ENCODE measurements around the gene ZWILCH.

Gene ZWILCH

DNA sequence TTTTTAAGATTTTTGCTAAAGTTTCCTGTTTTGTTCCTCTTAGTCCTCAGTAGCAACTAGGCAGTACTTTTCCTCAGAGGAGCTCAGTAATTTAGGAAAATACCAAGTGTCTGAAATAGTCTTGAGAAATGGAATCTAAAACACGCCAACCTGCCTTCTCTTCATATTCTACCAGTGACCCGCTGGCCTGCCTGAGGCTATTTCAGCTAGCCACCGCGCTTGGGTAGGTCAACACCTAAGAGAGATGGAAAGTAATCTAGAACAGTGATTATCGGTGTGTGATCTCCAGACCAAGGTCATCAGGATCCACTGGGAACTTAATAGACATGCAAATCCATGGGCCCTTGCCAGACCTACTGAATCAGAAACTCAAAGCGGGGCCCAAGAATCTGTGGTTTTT is 53.1 kb downstream of the ZWILCH start:
- no peak for DNase-seq

DNA sequence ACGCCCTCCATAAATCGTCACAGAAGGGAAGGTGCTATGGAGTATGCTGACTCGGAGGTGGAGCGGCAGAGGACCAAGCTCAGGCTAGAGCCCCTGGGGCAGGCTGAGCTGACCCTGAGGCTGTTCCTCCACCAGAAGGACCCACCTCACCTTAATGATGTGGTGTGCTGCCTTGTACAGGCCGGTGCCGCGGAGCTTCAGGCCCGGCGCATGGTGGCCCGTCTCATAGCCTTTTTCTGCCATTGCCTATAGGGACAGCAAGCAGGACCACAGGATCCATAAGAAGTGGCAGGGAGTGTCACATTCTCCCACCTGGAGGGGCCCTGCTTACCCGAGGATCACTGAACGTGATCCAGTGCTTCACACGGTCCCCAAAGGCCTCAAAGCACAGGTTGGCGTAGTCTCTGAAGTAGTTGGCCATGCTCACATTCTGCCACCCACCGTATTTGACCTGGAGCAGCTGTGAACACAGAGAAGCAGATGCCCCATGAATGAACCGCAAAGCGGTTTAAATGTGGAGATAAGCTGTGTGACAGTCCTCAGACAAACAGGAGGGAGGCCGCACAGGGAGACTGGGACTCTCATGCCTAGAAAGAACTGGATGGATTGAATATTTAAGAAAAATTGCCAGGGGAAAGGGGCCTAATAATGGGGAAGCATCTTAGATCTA is 55.9 kb downstream of the ZWILCH start:
- DNase-seq: no peak

DNA sequence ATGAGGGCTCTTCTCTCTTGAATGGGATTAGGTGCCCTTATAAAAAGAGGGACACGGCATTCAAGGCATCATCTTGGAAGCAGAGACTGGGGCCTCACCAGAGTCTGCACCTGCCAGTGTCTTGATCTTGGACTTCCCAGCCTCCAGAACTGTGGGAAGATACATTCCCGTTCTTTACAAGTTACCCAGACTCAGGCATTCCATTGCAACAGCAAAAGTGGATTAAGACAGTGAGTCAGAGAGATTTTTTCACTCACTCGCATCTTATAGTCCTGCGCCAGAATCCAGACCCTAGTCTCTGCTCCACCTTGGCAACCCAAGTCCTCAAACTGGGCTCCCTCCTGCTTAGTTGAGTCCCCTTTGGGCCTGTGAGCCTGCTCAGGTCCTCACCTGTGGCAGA is 58.0 kb downstream of the ZWILCH start:
- no peak for DNase-seq

DNA sequence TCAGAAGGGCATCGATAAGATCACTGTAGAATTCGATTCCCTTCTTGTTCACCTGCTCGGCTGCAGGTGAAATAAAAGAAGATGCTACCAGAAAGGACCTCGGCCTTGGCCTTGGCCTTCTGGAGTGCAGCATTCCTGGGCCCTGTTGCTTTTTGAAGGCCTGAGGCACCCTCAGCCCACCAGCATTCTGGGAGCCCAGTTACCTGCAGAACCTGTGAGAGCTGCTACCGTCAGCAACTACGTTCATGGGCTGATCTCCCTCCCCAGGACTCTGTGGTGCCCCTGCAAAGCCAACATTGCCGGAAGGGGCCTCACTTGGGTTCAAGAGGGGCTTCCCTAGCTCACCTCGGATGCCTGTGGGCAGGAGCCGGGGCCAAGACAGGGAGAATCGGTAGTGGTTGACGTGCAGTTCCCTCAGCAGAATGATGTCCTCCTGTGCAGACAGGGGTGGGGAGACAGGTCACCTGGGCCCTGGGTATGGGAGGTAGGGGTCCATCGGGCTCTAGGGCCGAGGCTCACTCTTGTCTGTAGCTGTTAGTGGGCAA is 58.5 kb downstream of the ZWILCH start:
- no peak for DNase-seq

DNA sequence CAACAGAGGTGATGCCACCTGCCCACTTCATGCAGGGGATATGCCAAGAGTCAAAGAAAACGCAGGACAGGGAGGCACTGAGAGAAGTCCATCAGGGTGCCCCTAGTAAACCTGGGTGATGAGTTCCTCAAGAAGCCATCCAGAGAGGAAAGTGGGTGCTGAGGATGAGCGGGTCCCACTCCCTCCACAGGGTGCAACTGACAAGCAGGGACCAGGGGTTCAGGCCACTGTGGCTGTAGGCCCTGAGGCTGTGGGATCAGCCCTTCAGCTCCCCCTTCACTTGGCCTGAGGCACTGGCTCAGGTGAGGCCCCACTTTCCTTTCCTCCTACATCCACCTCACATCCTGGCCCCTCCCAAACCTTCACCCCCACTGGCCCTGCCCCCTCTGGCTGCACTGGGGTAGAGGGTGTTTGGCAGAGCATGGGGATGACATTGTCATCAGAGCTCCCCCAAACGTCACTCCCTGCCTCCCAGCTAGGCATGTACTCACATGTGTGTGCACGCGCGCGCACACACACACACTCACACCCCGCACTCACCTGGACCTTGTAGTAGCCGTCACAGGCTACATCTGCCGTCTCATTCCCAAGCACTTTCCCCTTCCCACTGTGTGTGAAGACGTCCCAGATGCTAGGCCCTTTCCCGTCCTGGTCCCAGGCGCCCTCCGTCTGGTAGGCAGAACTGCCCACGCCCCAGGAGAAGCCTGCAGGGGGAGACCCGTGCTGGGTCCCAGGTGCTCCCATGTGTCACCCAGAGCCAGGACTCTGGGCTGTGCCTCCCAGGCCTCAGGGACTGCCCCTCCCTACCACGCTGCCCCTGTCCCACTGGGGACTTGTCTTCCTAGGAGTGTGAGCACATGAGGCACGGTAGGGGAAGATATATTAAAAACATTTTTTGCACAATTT is 59.3 kb downstream of the ZWILCH start:
- no peak for DNase-seq

DNA sequence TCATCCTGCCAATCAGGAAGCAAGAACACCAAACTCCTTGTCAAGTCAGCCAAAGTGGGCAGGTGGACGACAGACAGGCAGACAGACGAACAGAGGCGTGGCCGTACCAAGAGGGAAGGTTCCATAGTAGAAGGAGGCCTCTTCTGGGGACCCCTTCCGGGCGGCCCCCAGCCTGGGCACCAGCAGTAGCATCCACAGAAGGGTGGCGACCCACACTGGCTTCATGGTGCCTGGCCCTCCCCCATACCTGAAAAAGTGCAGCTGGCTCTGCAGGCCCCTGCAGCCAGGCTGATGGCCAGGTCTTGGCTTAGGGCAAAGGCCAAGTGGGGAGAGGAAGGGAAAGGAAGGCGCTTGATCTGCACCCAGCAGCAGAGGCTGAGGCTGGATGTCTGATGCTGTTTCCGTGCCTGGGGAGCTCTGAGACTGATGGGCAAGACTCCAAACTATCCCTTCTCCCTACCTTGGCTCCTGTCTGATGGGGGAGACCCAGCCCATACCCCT is 60.1 kb downstream of the ZWILCH start:
- DNase-seq: no peak

DNA sequence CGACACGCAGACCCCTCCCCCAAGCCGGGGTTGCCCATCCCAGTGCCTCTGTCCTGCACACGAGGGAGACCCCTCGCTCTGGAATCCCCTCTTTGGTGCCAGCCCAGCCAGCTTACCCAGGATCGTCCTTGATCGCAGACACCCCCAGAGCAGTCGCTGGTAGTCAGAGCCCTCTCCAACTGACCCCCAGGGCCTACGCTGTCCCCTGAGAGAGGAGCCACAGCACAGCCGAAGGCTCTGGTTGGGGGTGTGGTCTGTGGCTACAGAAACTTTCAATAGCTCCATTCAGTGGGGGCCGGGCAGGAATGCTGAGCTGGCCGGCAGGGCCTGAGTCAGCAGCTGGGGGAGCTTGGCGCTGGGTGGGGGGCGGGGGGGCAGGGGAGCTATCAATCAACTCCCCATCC is 60.6 kb downstream of the ZWILCH start, which contains the start of gene LCTL:
TSS of gene LCTL (minus strand) at position 258 of the 404 bp plus-strand sequence. CDS start 633 bp downstream, outside the sequence.
- no peak for DNase-seq

DNA sequence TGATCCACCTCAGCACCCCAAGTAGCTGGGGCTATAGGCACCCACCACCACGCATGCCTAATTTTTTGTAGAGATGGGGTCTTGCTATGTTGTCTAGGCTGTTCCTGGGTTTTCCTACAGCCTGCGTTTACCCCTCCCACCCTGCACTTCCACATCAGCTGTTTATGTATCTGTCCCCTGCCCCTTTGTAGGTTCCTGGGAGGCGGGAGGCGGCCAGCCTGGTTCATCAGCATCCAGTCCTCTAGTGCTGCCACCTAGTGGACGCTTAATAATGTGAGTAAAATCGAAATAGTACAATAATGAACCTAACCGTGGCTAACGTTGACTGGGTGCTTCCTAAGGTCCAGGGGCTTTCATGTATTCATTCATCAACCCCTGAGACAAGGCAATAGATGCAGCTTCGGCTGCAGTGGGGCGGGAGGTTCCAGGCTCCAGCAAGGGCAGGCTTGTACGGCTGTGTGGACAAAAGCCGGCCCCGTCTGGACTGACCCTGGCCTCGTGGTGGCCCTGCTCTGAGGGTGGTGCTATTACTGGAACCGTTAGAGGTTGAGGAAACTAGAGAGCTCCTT is 61.9 kb downstream of the ZWILCH start:
- peak; percentile 65 for DNase-seq

DNA sequence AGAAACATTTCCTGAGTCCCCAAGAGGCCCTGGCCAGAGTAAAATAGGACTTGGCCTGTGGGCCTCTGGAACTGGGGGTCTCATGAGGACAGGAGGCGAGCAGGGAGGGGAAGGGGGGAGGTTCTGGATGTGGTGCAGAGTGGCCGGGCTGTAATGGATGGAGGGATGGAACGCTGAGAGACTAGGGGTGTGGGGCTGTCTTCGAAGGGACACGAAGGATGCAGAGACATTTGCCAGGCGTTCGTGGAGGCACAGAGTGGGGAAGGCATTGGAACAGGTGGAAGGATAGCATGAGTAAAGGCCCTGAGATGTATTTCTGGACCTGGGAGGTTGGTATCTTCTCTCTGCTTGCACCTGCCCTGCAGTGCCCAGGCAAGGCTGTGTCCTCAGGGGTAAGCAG is 62.8 kb downstream of the ZWILCH start:
- no peak for DNase-seq

DNA sequence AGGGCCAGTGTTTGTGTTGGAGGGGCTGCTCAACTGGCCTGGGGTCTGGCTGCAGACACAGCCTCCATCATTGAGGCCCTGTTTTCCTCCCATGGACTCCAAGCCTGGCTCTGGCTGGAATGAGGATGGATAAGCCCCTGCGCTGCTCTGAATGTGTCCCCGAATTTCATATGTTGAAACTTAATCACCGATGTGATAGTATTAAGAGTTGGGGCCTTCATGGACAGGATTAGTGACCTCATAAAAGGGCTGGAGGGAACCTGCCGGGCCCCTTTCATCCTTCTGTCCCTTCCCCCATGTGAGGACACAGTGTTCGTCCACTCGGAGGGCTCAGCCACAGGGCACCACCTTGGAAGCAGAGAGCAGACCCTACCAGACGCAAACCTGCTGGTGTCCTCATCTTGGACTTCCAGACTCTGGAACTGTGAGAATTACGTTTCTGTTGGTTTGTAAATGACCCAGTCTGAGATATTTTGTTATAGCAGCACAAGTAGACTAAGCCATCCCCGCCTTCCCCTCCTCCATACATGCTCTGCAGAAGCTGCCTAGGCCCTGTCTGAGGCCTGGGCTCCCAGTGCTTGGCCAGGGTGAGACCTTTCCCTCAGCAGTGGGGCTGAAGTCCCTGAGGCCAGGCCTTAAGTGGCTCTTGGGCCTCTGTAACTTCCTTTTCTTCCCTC is 64.5 kb downstream of the ZWILCH start:
- DNase-seq: peak; percentile 10

DNA sequence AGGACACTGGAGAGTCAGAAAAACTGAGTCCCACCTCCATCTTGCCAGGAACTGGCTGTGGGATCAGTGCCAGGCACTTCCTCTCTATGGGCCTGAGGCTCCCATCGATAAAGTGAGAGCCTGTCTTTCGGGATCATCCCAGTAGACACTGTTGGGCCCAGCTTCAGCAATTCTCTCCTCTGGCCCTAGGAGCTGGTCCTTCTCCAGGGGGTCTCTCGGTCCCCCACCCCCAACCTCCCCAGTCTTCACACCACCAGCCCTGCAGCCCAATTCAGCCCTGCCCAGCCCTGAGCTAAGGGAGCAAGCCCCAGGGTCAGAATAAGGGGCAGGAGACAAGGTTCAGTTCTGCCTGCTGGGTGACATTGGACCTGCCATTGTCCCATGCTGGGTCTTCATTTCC is 65.2 kb downstream of the ZWILCH start:
- DNase-seq: no peak

DNA sequence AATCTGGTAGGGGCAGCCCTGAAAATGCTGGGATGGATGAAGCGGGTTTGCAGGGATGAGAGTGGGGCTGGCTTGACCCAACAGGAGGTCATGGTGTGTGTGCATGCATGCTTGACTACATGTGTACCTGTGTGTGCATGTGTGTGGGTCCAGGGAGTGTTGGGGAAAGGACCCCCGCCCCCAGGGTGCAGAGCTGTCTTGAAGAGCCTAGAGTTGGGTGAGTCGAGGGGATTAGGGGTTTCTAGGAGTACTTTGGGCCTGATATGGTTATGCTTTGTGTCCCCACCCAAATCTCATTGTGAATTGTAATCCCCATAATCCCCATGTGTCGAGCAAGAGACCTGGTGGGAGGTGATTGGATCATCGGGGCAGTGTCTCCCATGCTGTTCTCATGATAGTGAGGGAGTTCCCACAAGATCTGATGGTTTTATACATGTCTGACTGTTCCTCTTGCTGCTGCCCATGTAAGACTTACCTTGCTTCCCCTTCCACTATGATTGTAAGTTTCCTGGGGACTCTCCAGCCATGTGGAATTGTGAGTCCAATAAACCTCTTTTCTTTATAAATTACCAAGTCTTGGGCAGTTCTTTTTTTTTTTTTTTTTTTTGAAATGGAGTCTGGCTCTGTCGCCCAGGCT is 65.8 kb downstream of the ZWILCH start:
- no peak for DNase-seq

DNA sequence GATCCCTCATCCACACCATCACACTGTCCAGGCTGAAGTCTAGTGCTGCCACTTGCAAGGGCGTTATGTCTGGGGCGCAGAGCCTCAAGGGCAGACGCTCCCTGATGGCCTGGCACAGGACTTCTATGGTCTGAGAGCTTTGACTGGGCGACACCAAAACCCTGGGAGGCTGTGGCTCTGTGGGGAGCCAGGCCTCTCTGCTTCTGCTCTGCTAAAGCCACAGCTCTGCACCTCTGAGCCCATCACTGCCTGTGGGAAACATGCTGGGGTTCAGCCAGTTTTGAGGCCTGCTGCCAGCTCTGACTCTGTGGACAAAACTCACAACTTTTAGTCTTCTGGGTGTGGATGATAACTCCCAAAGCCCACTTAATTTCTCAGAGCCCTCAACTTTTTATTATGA is 67.0 kb downstream of the ZWILCH start:
- no peak for DNase-seq

DNA sequence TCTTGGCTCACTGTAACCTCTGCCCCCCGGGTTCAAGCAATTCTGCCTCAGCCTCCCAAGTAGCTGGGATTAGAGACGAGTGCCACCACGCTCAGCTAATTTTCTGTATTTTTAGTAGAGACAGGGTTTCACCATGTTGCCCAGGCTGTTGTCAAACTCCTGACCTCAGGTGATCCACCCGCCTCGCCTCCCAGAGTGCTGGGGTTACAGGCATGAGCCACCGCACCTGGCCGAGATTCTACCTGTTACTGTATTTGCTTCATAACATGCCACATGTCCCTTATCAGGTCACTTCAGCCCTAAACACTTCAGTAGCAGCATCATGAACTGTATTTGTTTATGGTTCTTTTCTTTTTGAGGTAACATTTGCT is 68.2 kb downstream of the ZWILCH start:
- DNase-seq: no peak

DNA sequence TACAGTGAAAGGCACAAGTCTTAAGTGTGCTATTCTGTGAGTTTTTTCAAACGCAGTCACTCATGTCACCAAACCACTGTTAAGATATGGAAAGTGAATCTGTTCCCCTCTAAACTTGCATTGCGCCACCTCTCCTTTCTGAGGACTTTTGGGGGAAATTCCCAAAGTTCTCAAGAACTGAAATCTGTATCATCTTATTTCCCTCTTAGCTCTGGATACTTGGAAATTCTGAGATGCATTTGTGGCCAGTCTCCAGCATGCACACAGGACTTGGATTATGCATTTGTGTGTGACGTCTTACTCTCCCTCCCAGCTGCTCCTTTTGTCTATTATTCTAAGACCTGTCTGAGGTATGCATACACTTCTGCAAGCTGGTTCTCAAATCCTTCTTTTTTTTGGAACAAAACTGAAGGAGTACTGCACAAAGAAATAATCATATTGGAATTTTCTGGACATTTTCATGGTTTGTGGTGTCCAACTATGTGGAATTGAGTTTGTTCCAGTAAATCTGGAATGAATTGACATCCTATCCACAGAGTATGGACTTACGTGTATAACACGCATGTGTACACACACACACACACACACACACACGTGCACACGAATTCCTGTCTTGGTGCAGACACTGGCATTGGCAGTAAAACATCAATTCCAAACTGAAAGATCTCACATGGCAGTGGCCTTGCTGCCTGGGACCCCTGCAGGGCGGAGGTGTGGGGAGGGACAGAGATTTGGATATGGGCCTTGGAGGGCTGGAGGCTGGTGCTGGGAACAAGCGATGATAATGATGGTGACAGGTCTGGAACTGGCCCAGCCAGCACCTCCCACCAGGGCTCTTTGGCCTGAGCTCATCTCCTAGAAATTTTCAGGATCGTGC is 68.8 kb downstream of the ZWILCH start:
- no peak for DNase-seq

DNA sequence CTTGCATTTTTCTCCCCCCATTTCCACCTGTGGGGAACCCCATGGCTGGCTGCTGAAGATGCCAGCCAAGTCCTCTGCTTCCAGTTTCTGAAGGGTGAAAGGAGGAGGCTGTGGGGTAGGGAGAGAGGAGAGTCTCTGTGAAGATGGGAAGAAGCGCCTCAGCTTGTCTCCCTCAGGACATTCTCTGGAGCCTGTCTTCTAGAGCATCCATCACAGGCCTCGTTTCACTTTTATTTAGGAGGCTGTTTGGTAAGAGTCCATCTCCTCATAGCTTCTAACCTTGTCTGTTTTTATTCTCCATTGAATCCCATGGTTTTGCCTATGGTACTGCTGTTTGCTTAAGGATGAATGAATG is 69.4 kb downstream of the ZWILCH start:
- DNase-seq: no peak

DNA sequence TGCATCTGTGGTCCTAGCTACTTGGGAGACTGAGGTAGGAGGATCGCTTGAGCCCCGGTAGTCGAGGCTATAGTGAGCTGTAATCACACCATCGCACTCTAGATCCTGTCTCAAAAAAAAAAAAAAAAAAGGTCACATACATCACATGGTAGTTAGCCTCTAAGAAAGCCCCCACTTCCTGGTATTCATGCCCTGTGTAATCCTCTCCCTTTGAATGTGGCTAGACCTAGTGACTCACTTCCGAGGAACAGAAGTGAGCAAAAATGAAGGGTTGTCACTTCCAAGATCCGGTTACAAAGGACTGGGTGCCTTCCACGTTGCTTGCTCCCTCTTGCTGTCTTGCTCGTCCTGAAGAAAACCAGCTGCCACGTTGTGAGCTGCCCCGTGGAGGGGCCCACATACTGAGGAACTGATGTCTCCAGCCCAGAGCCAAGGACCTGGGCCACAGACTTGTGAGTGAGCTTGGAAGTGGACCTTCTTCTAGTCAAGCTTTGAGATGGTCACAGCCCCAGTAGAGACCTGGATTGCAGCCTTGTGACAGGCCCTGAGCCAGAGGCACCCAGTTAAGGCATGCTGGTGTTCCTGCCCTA is 73.3 kb downstream of the ZWILCH start:
- DNase-seq: peak; percentile 30

DNA sequence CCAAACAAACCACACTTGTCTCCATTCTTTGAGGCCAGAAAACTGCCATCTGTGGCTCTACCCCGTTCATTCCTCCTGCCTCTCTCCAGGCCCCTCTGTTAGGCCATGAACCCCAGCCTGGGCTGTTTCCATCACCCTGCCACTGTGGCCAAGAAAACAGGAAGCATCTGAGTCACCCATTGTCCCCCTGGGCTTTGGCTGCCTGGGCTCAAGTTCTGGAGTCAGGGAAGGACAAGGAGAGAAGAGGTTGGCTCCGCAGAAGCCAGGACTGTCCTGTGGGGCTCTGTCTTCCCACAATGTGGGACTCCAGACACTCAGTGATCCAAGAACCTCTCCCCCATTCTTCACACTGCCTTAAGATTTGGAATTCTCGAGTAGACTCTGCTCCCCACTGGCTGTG is 75.5 kb downstream of the ZWILCH start:
- DNase-seq: no peak

DNA sequence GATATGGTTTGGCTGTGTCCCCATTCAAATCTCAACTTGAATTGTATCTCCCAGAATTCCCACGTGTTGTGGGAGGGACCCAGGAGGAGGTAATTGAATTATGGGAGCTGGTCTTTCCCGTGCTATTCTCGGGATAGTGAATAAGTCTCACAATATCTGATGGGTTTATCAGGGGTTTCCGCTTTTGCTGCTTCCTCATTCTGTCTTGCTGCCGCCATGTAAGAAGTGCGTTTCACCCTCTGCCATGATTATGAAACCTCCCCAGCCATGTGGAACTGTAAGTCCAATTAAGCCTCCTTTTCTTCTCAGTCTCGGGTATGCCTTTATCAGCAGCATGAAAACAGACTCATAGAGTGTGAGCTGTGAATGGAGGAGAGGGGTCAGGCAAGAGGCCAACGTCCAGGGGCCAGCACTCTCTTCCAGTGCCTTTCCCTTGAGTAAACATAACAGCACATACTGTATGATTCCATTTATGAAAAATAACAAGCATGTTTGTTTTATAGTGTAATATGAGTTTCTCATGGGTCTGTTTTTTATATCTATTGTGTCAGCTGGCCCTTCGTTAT is 76.9 kb downstream of the ZWILCH start:
- DNase-seq: no peak

DNA sequence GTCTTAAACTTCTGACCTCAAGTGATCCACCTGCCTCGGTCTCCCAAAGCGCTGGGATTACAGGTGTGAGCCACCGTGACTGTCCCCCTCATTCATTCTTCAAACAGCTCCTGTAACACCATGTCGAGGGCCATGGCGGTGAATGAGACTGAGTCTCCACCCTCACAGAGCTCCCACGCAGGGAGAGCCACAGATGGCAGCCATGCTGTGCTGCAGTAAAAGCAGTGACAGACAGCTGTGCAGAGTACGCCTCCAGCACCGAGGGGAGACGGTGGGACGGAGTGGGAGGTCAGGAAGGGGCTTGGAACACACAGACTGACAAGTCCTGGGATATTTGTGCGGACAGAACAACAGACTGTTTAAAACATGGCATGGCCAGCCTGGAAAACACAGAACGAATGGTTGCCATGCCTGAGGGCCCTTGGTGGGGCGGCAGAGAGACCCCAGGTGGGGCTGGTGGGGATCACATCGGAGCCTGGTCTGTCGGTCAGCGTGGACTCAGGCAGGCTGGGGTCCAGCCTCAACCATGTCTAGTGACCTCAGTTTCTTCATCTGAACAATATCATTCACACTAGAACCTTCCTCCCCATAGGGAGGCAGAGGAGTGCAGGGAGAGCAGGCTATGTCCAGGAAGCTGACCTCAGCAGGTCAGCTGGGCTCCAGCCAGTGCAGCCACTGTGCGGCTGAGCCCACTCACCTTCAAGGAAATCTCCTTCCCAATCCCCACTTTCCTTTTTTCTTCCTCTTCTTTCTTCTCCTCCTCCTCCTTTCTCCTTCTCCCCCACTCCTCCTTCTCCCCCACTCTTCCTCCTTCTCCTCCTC is 81.2 kb downstream of the ZWILCH start:
- no peak for DNase-seq

All from stimulated activated CD8-positive, alpha-beta memory T cell treated with anti-CD3 and anti-CD28 coated beads, Interleukin-4, amount 100 ng/mL, for 48 hours (primary cell).